GM12878 (cell line): Measurements from ENCODE around the gene MRS2. TPM values are rescaled to one million over a fixed set of nuclear protein-coding genes. Genes with fewer than 3 reads are reported as not detected.

ENCODE experiments used
- ATAC-seq: fragments of 200-7000 bp; cut with Tn5 transposase; 3 replicates; pipeline ENCODE4 v1.9.1; 2020; ENCODE audit warnings: mild to moderate bottlenecking, moderate library complexity
- BruUV-seq: library from RNA; stranded (reverse); fragments of 400-500 nt; replicated peaks from 2 replicates; lab custom pipeline; 2021; lab: Mats Ljungman, UMichigan
- CTCF ChIA-PET: fragments of 300-600 bp; sonication (Branson Sonifier 250); formaldehyde crosslinking; extraction: SDS; loops from one replicate; lab custom pipeline; 2021; ENCODE audit warnings: inconsistent platforms; lab: Yijun Ruan, JAX
- POLR2A ChIA-PET: fragments of 350-600 bp; formaldehyde crosslinking; extraction: SDS; loops from one replicate; lab custom pipeline; 2021; ENCODE audit warnings: inconsistent platforms; lab: Charles Lee
- RAD21 ChIA-PET: fragments of 300-600 bp; sonication (Branson Sonifier 250); formaldehyde crosslinking; loops from one replicate; lab custom pipeline; 2023; ENCODE audit warnings: antibody characterized with exemption; ENCODE audit not compliant: unreplicated experiment; lab: Charles Lee
- SMC1A ChIA-PET: fragments of 300-600 bp; sonication (Branson Sonifier 250); formaldehyde crosslinking; loops from one replicate; lab custom pipeline; 2023; ENCODE audit not compliant: unreplicated experiment, uncharacterized antibody; lab: Charles Lee
- DNase-seq: peaks from one replicate; pipeline ENCODE4 v3.0.0-alpha.2; 2011; ENCODE audit warnings: low read depth, low spot score
- FAIRE-seq: peaks from 3 replicates; lab custom pipeline; 2011; peaks lifted over from hg19 to GRCh38; lab: Jason Lieb, UNC
- H2AFZ ChIP-seq: 2 replicates; pipeline ENCODE4 v1.6.0; 2011; ENCODE audit warnings: low read depth, low read length, control low read depth; ENCODE audit not compliant: control insufficient read depth
- H3K27ac ChIP-seq: 2 replicates; pipeline ENCODE4 v1.5.1; 2011; ENCODE audit warnings: control low read depth; ENCODE audit not compliant: control insufficient read depth, insufficient read depth
- H3K27me3 ChIP-seq, 2 experiments: replicated peaks in 1 of 2; 2 replicates each; pipeline versions ENCODE4 v1.6.0 to v1.6.1; 2011; ENCODE audit warnings: low read length in 1 of 2; ENCODE audit not compliant: control insufficient read depth in 2 of 2, insufficient read depth in 2 of 2
- H3K36me3 ChIP-seq, 2 experiments: 2 replicates each; pipeline ENCODE4 v1.5.1; 2011; ENCODE audit warnings: low read length in 1 of 2; ENCODE audit not compliant: control insufficient read depth in 2 of 2, insufficient read depth in 2 of 2
- H3K4me1 ChIP-seq: 2 replicates; pipeline ENCODE4 v1.6.1; 2011; ENCODE audit warnings: mild to moderate bottlenecking, low read length, moderate library complexity, mixed read lengths; ENCODE audit not compliant: control insufficient read depth, insufficient read depth
- H3K4me2 ChIP-seq: 2 replicates; pipeline ENCODE4 v1.6.0; 2011; ENCODE audit warnings: control low read depth; ENCODE audit not compliant: control insufficient read depth, insufficient read depth
- H3K4me3 ChIP-seq: fragments of 200-600 bp; sonication (generic); 2 replicates; pipeline ENCODE4 v1.5.1; 2016
- H3K79me2 ChIP-seq: 2 replicates; pipeline ENCODE4 v1.6.0; 2011; ENCODE audit warnings: low read length; ENCODE audit not compliant: control insufficient read depth, insufficient read depth
- H3K9ac ChIP-seq: 2 replicates; pipeline ENCODE4 v1.8.0; 2011; ENCODE audit warnings: low read length, control low read depth, mixed read lengths; ENCODE audit not compliant: control insufficient read depth, insufficient read depth
- H3K9me3 ChIP-seq: replicated peaks from 3 replicates; pipeline ENCODE4 v1.5.1; 2011; ENCODE audit warnings: mild to moderate bottlenecking, low read length; ENCODE audit not compliant: control insufficient read depth, insufficient read depth
- H4K20me1 ChIP-seq: 2 replicates; pipeline ENCODE4 v1.6.0; 2011; ENCODE audit not compliant: control insufficient read depth, insufficient read depth
- ASH2L ChIP-seq: fragments of 300-600, 200-600 bp; sonication (generic); IDR thresholded peaks from 2 replicates; pipeline ENCODE4 v1.6.1; 2017; ENCODE audit warnings: low read depth, mild to moderate bottlenecking, borderline replicate concordance
- BRCA1 ChIP-seq: IDR thresholded peaks from 2 replicates; pipeline ENCODE4 v1.6.1; 2011; ENCODE audit warnings: low read depth, low read length, improper control_type of control experiment
- CHD1 ChIP-seq: IDR thresholded peaks from 2 replicates; pipeline ENCODE4 v1.6.1; 2012; ENCODE audit warnings: low read depth, low read length, improper control_type of control experiment
- CREM ChIP-seq: IDR thresholded peaks from 2 replicates; pipeline ENCODE4 v1.6.1; 2014; ENCODE audit warnings: antibody characterized with exemption, low read depth
- EZH2 ChIP-seq: IDR thresholded peaks from 2 replicates; pipeline ENCODE4 v1.6.1; 2012; ENCODE audit warnings: low read depth, mild to moderate bottlenecking, control low read depth, inconsistent platforms, low read length, borderline replicate concordance; ENCODE audit not compliant: control insufficient read depth
- HDAC2 ChIP-seq: fragments of 200-600 bp; sonication (generic); IDR thresholded peaks from 2 replicates; pipeline ENCODE4 v1.6.1; 2017
- HDGF ChIP-seq: fragments of 450-650 bp; IDR thresholded peaks from 2 replicates; pipeline ENCODE4 v1.6.1; 2016; ENCODE audit warnings: antibody characterized with exemption
- NFIC ChIP-seq: IDR thresholded peaks from 2 replicates; pipeline ENCODE4 v1.6.1; 2012; ENCODE audit warnings: low read depth, mild to moderate bottlenecking, inconsistent platforms, low read length, moderate library complexity
- POLR2AphosphoS5 ChIP-seq: IDR thresholded peaks from 2 replicates; pipeline ENCODE4 v1.6.1; 2011; ENCODE audit warnings: mild to moderate bottlenecking, low read length, inconsistent platforms
- POU2F2 ChIP-seq: IDR thresholded peaks from 3 replicates; pipeline ENCODE4 v1.6.1; 2011; ENCODE audit warnings: low read depth, mild to moderate bottlenecking, low read length, borderline replicate concordance
- SMARCA5 ChIP-seq: fragments of 450-650 bp; IDR thresholded peaks from 2 replicates; pipeline ENCODE4 v1.6.1; 2017; ENCODE audit warnings: mild to moderate bottlenecking
- ZNF217 ChIP-seq: fragments of 450-650 bp; IDR thresholded peaks from 2 replicates; pipeline ENCODE4 v1.6.1; 2017; ENCODE audit warnings: antibody characterized with exemption, mild to moderate bottlenecking
- ZNF687 ChIP-seq: fragments of 450-650 bp; IDR thresholded peaks from 2 replicates; pipeline ENCODE4 v1.6.1; 2017; ENCODE audit warnings: mild to moderate bottlenecking, moderate library complexity
- WGBS: methylation state at CpG from one replicate; pipeline ENCODE4 v1.1.6; 2016; ENCODE audit warnings: low lambda C conversion rate; ENCODE audit not compliant: insufficient replicate concordance, insufficient coverage; ENCODE audit errors: missing lambda C conversion rate; 5-methylcytosine and 5-hydroxymethylcytosine counted together
- in situ Hi-C: fragments of 300-500 bp; cut with MboI; formaldehyde crosslinking; loops from 9 replicates; pipeline ENCODE4 v1.14.3; 2018; ENCODE audit warnings: mixed read lengths
- intact Hi-C: fragments of 100-400 bp; cut with micrococcal nuclease; formaldehyde crosslinking; loops from one replicate; pipeline ENCODE4 v1.14.2; 2022; ENCODE audit not compliant: unreplicated experiment
- polyA plus RNA-seq, 11 experiments: library from polyadenylated mRNA; depleted of rRNA in 4 of 11; unstranded in 6 of 11; stranded (reverse) in 5 of 11; fragments of >200 nt; fragmentation: Nextera tagmentation in 4 of 11; fragmentation: Illumina TruSeq in 1 of 11; extraction: Ambion mirVana in 4 of 11; extraction: Trizol in 1 of 11; gene quantifications; 1 replicate in 1 of 11; 2 replicates in 10 of 11; pipeline versions ENCODE4 v1.2.1 to v1.2.3, GENCODE V29; 2011 to 2016; ENCODE audit warnings: inconsistent platforms in 2 of 11, missing spikeins in 2 of 11, low read depth in 1 of 11
- total RNA-seq, 4 experiments: library from RNA; depleted of rRNA in 3 of 4; stranded (reverse); fragments of >200 nt in 3 of 4; fragmentation: Illumina TruSeq in 1 of 4; extraction: Trizol in 1 of 4; gene quantifications; 2 replicates each; pipeline versions ENCODE4 v1.2.1 to v1.2.3, GENCODE V29; 2013 to 2021
- TF ChIP-seq, protein P1 (sequence below): IDR thresholded peaks from 2 replicates; pipeline ENCODE4 v1.6.1; 2011; ENCODE audit warnings: borderline replicate concordance, low read depth, mild to moderate bottlenecking, moderate library complexity, mixed read lengths, low read length; ENCODE audit not compliant: insufficient read depth; ENCODE audit errors: extremely low read length

MRS2 gene
- total and polyA plus RNA-seq, 10 of the 15 experiments (the other 5 are each of a cell fraction or from before 2014, with no cell fraction given) = 7.5 to 29.9 (median 24.2) TPM

DNA sequence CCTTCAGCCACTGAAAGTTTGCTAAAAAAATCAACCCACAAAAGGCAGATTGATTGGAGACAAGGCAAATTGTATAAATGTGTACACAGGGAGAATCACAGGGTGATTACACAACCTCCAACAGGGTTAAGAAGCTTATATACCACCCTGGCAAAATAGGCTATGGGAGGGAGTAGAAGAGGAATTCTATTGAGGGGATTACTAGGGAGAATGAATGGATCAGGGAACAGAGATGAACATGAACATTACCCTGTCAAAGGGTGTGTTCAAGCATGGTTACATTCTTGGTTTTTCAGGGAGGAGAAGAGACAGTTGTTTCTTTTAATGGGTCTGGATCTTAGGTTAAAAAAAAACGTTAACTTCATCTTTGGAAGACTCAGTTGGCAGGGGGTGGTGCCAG, 5.1 kb upstream of the MRS2 start:
- intact Hi-C loops (no loop called here), in situ Hi-C loops (no loop called here)
- FAIRE-seq (no peak), ATAC-seq (no peak), DNase-seq (no peak)
- Histone ChIP-seq H3K9ac (no peak overlapping the region), H3K36me3 (no peaks in the 10 kb centered on the region), H3K79me2 (peaks cover 3% of the 10 kb centered on the region), H3K4me1 (no peaks in the 10 kb centered on the region), H3K4me2 (no peak overlapping the region), H3K27ac (no peak overlapping the region), H3K4me3 (no peak overlapping the region), H2AFZ (no peak overlapping the region), H3K9me3 (no peaks in the 10 kb centered on the region; the same call in 2 of the 3 replicates), H4K20me1 (no peaks in the 10 kb centered on the region), H3K27me3 (no peaks in the 10 kb centered on the region)
- POLR2A ChIA-PET = interaction anchor here (0.6 kb wide), 2 partner anchors 10 to 183 kb away, joined by 3 to 4 read pairs; no protein-coding TSS in a partner anchor
- TF ChIP-seq EZH2 (no peak), CREM (no peak), POU2F2 (no peak), SMARCA5 (no peak), ZNF217 (no peak), ASH2L (no peak), HDAC2 (no peak), CHD1 (no peak), BRCA1 (no peak), POLR2AphosphoS5 (no peak), NFIC (no peak), ZNF687 (no peak), HDGF (no peak)
- TF ChIP-seq, protein P1, sequence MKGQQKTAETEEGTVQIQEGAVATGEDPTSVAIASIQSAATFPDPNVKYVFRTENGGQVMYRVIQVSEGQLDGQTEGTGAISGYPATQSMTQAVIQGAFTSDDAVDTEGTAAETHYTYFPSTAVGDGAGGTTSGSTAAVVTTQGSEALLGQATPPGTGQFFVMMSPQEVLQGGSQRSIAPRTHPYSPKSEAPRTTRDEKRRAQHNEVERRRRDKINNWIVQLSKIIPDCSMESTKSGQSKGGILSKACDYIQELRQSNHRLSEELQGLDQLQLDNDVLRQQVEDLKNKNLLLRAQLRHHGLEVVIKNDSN = no peak
- 0% methylated on average over 1 of the region's 1 CpG for WGBS
- SMC1A ChIA-PET = interaction anchor here (1.4 kb wide), 1 partner anchor 11 kb away, joined by 3 read pairs; no protein-coding TSS in a partner anchor
- RAD21 ChIA-PET = no interaction called here
- BruUV-seq = no TSS peak
- CTCF ChIA-PET = no interaction called here
